ENCODE results near the gene DAZ1. TPM values are rescaled to one million over a fixed set of nuclear protein-coding genes. Genes with fewer than 3 reads are reported as not detected.
"Not testable (repeated sequence)": the region's sequence is repeated elsewhere in the genome, so short reads cannot be mapped to it uniquely, and the experiment has no call there.

DAZ1 gene, protein sequence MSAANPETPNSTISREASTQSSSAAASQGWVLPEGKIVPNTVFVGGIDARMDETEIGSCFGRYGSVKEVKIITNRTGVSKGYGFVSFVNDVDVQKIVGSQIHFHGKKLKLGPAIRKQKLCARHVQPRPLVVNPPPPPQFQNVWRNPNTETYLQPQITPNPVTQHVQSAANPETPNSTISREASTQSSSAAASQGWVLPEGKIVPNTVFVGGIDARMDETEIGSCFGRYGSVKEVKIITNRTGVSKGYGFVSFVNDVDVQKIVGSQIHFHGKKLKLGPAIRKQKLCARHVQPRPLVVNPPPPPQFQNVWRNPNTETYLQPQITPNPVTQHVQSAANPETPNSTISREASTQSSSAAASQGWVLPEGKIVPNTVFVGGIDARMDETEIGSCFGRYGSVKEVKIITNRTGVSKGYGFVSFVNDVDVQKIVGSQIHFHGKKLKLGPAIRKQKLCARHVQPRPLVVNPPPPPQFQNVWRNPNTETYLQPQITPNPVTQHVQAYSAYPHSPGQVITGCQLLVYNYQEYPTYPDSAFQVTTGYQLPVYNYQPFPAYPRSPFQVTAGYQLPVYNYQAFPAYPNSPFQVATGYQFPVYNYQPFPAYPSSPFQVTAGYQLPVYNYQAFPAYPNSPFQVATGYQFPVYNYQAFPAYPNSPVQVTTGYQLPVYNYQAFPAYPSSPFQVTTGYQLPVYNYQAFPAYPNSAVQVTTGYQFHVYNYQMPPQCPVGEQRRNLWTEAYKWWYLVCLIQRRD
- total RNA-seq: not detected in 2 replicates
- polyA plus RNA-seq: not detected in 2 replicates

DNA sequence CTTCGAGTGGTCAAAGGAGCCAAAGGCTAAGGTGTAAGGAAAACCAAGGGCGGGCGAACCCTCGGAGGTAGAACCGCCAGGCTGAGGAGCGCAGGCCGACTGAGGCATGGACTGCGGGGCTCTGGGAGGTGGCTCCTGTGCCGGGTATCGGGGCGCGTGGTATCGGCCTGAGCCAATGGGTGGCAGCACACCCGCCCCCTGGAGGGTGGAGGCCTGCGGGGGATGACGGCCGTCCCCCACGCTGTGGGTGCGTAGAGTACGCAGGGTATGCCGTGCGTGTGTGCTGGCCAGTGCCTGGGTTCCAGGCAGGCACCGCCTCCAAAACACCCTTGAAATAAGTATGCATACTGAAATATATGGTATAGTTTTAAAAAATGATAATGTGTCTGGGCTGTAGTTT is at the start of gene DAZ1:
Gene DAZ1, minus strand, starts transcription at position 101 of the 400 bp plus-strand sequence. CDS start 208 bp downstream, outside the sequence.
- not testable (repeated sequence) for H3K4me1 ChIP-seq (ENCODE audit: low read depth); H3K27me3 ChIP-seq; H3K27ac ChIP-seq; H3K4me3 ChIP-seq; DNase-seq (ENCODE audit: low read depth in 1 of 2, low spot score in 1 of 2); H3K36me3 ChIP-seq; H3K9me3 ChIP-seq (ENCODE audit: low read depth)

- not testable (repeated sequence) for H3K4me1 ChIP-seq (ENCODE audit: low read depth); H3K27ac ChIP-seq; H3K27me3 ChIP-seq; H3K36me3 ChIP-seq; H3K4me3 ChIP-seq; DNase-seq (ENCODE audit: low read depth in 1 of 2, low spot score in 1 of 2); H3K9me3 ChIP-seq (ENCODE audit: low read depth)
These were observed 20.4 kb upstream of the DAZ1 start, which contains the start of gene DAZ2 for GRCh38 chrY:23219233-23219632. Gene DAZ2, plus strand, starts transcription at chrY:23219533. Its CDS starts 208 bp downstream, at chrY:23219741.

- DNase-seq (ENCODE audit: low read depth in 1 of 2, low spot score in 1 of 2); H3K4me3 ChIP-seq; H3K27ac ChIP-seq; H3K36me3 ChIP-seq; H3K4me1 ChIP-seq (ENCODE audit: low read depth); H3K27me3 ChIP-seq; H3K9me3 ChIP-seq (ENCODE audit: low read depth): not testable (repeated sequence)
These were observed 11.9 kb upstream of the DAZ1 start for GRCh38 chrY:23210681-23211080.

- not testable (repeated sequence) for H3K27me3 ChIP-seq; H3K4me3 ChIP-seq; H3K9me3 ChIP-seq (ENCODE audit: low read depth); H3K4me1 ChIP-seq (ENCODE audit: low read depth); H3K27ac ChIP-seq; DNase-seq (ENCODE audit: low read depth in 1 of 2, low spot score in 1 of 2); H3K36me3 ChIP-seq
These were observed 11.1 kb upstream of the DAZ1 start for GRCh38 chrY:23209802-23210495.

DNA sequence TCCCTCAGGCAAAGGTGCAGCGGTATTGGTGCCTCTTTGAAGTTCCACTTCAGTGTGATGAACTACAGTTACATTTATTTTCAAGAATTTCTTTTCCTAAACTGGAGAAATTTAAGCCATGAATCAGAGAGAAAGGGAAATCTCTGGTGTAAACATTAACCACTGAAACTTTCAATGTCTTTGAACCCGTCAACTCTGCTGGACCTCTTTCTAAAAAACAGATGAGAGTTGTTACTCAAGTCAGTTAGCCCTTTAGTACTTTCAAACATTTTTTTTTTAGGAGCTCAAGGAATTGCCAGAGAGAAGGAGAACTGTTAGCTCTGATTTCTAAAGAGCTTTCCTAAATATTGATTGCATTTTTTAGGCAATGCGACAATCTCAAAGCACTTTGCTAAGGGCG is 8.6 kb upstream of the DAZ1 start:
- not testable (repeated sequence) for H3K4me1 ChIP-seq (ENCODE audit: low read depth); H3K27ac ChIP-seq; H3K27me3 ChIP-seq; H3K4me3 ChIP-seq; H3K36me3 ChIP-seq; H3K9me3 ChIP-seq (ENCODE audit: low read depth); DNase-seq (ENCODE audit: low read depth in 1 of 2, low spot score in 1 of 2)

Other genes starting within 250 kb of the DAZ1 start
- not detected in 2 replicates for gene BPY2, start 214.7 kb downstream of the DAZ1 start, total RNA-seq
- not detected in 2 replicates for gene BPY2, start 214.7 kb downstream of the DAZ1 start, polyA plus RNA-seq
- gene DAZ2, start 20.5 kb upstream of the DAZ1 start, total RNA-seq: not detected in 2 replicates
- gene DAZ2, start 20.5 kb upstream of the DAZ1 start, polyA plus RNA-seq: not detected in 2 replicates